Astrocyte of the cerebellum (primary cell): Measurements from ENCODE around the gene CTDSPL2.
"Not testable (repeated sequence)": the region's sequence is repeated elsewhere in the genome, so short reads cannot be mapped to it uniquely, and the experiment has no call there.

Source experiments
- DNase-seq: peaks from one replicate; pipeline ENCODE4 v3.0.0-alpha.2; 2011; ENCODE audit warnings: low read depth
- H3K4me3 ChIP-seq: 2 replicates; pipeline ENCODE4 v1.5.1; 2011; ENCODE audit warnings: mild to moderate bottlenecking, low read depth, low read length, moderate library complexity
- CTCF ChIP-seq: IDR thresholded peaks from 2 replicates; pipeline ENCODE4 v1.5.1; 2012; ENCODE audit warnings: low read length, low read depth, moderate library complexity, mild to moderate bottlenecking; ENCODE audit errors: missing control alignments
- in situ Hi-C: cut with HindIII; loops from 2 replicates; pipeline ENCODE4 v1.10.0; 2017; ENCODE audit warnings: low sequenced_read_pairs

Gene CTDSPL2

GRCh38 chr15:44527241-44527640, 99.8 kb downstream of the CTDSPL2 start:
- in situ Hi-C loops, result no loop called here
- no peak for TF ChIP-seq CTCF
- no peak for DNase-seq
- H3K4me3 ChIP-seq, result no peak overlapping the region

GRCh38 chr15:44529864-44530604, 102.6 kb downstream of the CTDSPL2 start:
- no peak for TF ChIP-seq CTCF
- in situ Hi-C loops, result no loop called here
- no peak for DNase-seq
- no peak overlapping the region for H3K4me3 ChIP-seq

GRCh38 chr15:44530653-44531052, 103.2 kb downstream of the CTDSPL2 start:
- in situ Hi-C loops, result no loop called here
- H3K4me3 ChIP-seq, result no peak overlapping the region
- no peak for TF ChIP-seq CTCF
- no peak for DNase-seq

- H3K4me3 ChIP-seq, in situ Hi-C loops: not testable (repeated sequence)
These were observed 104.8 kb downstream of the CTDSPL2 start for GRCh38 chr15:44532275-44532674.

GRCh38 chr15:44532689-44533088, 105.3 kb downstream of the CTDSPL2 start:
- no peak overlapping the region for H3K4me3 ChIP-seq
- TF ChIP-seq CTCF, result no peak
- DNase-seq, result no peak
- in situ Hi-C loops, result no loop called here

More at GRCh38 chr15:44532275-44532674, 104.8 kb downstream of the CTDSPL2 start:
- DNase-seq, result not testable (repeated sequence)

- no peak for TF ChIP-seq CTCF
- DNase-seq, result no peak
- H3K4me3 ChIP-seq, result no peak overlapping the region
- in situ Hi-C loops, result no loop called here
These were observed 107.7 kb downstream of the CTDSPL2 start for GRCh38 chr15:44535092-44535491.

- TF ChIP-seq CTCF, result no peak
- peak overlapping the region; percentile 82 for H3K4me3 ChIP-seq
- in situ Hi-C loops, result no loop called here
- no peak for DNase-seq
These were observed 108.3 kb downstream of the CTDSPL2 start for GRCh38 chr15:44535523-44536301.
